ENCODE data around the gene BPIFA3.

DNA sequence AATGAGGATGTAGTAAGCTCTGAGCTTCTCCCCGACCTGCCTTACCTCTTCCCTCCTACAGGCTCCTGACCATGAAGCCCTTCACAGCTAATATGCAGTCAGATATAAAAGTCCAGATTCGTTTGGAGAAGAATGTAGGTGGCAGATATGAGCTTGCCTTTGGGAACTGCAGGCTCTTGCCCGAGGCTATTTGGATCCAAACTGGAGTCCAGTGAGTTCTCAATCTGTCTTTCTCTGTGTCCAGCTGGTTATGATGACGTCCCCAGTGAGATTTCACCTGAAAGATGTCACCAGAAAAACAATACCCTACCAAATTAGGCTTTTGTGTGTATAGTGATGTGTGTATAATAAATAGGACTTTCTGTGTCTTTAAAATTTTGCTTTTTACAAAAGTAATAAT lies 14.7 kb upstream of the BPIFA3 start:
- TF ChIP-seq PRDM15 (CRISPR knock-in tag; IDR thresholded peaks at IDR 0.05) = no peak
- no peak for TF ChIP-seq SUZ12 (IDR thresholded peaks at IDR 0.05; ENCODE audit: low read depth, low read length)
- TF ChIP-seq, protein P1, sequence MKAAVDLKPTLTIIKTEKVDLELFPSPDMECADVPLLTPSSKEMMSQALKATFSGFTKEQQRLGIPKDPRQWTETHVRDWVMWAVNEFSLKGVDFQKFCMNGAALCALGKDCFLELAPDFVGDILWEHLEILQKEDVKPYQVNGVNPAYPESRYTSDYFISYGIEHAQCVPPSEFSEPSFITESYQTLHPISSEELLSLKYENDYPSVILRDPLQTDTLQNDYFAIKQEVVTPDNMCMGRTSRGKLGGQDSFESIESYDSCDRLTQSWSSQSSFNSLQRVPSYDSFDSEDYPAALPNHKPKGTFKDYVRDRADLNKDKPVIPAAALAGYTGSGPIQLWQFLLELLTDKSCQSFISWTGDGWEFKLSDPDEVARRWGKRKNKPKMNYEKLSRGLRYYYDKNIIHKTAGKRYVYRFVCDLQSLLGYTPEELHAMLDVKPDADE (CRISPR knock-in tag; IDR thresholded peaks at IDR 0.05) = no peak
- TF ChIP-seq, protein P2, sequence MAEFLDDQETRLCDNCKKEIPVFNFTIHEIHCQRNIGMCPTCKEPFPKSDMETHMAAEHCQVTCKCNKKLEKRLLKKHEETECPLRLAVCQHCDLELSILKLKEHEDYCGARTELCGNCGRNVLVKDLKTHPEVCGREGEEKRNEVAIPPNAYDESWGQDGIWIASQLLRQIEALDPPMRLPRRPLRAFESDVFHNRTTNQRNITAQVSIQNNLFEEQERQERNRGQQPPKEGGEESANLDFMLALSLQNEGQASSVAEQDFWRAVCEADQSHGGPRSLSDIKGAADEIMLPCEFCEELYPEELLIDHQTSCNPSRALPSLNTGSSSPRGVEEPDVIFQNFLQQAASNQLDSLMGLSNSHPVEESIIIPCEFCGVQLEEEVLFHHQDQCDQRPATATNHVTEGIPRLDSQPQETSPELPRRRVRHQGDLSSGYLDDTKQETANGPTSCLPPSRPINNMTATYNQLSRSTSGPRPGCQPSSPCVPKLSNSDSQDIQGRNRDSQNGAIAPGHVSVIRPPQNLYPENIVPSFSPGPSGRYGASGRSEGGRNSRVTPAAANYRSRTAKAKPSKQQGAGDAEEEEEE (CRISPR knock-in tag; IDR thresholded peaks at IDR 0.05; ENCODE audit: borderline replicate concordance) = no peak
- TF ChIP-seq MTA3 (CRISPR knock-in tag; IDR thresholded peaks at IDR 0.05) = no peak
- TF ChIP-seq, protein P3, sequence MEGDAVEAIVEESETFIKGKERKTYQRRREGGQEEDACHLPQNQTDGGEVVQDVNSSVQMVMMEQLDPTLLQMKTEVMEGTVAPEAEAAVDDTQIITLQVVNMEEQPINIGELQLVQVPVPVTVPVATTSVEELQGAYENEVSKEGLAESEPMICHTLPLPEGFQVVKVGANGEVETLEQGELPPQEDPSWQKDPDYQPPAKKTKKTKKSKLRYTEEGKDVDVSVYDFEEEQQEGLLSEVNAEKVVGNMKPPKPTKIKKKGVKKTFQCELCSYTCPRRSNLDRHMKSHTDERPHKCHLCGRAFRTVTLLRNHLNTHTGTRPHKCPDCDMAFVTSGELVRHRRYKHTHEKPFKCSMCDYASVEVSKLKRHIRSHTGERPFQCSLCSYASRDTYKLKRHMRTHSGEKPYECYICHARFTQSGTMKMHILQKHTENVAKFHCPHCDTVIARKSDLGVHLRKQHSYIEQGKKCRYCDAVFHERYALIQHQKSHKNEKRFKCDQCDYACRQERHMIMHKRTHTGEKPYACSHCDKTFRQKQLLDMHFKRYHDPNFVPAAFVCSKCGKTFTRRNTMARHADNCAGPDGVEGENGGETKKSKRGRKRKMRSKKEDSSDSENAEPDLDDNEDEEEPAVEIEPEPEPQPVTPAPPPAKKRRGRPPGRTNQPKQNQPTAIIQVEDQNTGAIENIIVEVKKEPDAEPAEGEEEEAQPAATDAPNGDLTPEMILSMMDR (CRISPR knock-in tag; IDR thresholded peaks at IDR 0.05) = no peak
- TF ChIP-seq MBNL3 (CRISPR knock-in tag; conservative IDR thresholded peaks at IDR 0.05) = no peak
- TF ChIP-seq EZH2 (conservative IDR thresholded peaks at IDR 0.05; ENCODE audit: low read depth, low read length) = no peak
- no peak for TF ChIP-seq HNRNPUL1 (IDR thresholded peaks at IDR 0.05; ENCODE audit: low read depth, low read length)
- no peak for TF ChIP-seq NFRKB (IDR thresholded peaks at IDR 0.05)
- TF ChIP-seq, protein P4, sequence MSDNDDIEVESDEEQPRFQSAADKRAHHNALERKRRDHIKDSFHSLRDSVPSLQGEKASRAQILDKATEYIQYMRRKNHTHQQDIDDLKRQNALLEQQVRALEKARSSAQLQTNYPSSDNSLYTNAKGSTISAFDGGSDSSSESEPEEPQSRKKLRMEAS (IDR thresholded peaks at IDR 0.05) = no peak
- TF ChIP-seq ZFX (CRISPR knock-in tag; IDR thresholded peaks at IDR 0.05; ENCODE audit: low read depth) = no peak
- TF ChIP-seq YY1 (IDR thresholded peaks at IDR 0.05; ENCODE audit: insufficient read depth, insufficient replicate concordance, low read depth, low read length) = no peak
- TF ChIP-seq HNRNPK (IDR thresholded peaks at IDR 0.05; ENCODE audit: low read depth, low read length, poor library complexity, severe bottlenecking) = no peak

Data from HepG2 (cell line).